Inflammatory macrophage treated with lipopolysaccharide for 1 hour (primary cell): Measurements from ENCODE around the gene PSG2.
"Not testable (repeated sequence)": the region's sequence is repeated elsewhere in the genome, so short reads cannot be mapped to it uniquely, and the experiment has no call there.

ENCODE experiments used
- DNase-seq, 2 donors: peaks; one replicate each; pipeline ENCODE4 v3.0.0-alpha.2; 2020 to 2022

Gene PSG2

DNA sequence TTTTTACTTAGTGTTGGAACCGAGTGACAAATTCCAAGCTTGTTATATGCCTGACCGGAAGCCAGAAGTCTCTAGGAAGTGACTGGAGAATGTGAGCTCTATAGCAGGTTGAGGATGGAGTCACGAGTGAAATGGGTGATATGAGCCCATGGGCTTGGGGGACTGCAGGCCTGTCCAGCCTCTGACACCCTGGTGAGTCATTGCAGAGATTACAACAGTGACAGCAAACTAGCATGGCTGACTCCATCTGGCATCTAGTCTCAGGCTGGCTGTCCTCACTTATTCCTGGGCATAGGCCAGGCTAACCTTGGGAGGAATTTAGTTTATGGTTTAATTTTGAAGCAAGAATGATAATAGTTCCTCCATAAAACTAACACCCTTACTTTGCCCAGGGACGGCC lies 4.6 kb downstream of the PSG2 start:
- not testable (repeated sequence) for DNase-seq

DNA sequence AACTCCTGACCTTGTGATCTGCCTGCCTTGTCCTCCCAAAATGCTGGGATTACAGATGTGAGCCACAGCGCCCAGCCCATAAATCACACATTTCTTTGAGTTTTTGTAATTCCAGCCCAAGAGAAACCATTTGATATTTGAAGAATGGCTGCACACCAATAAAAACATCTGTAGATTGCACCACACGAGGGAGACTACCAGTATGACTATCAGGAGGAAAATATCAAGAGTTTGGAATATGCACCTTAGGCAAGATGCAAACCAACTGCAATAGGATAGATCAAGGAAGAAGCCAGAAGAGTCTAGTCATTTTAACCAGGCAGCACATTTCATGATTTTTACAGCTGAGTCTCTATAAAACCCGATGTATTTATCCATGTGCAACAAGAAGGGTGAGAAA lies 20.1 kb downstream of the PSG2 start:
- DNase-seq: not testable (repeated sequence)

DNA sequence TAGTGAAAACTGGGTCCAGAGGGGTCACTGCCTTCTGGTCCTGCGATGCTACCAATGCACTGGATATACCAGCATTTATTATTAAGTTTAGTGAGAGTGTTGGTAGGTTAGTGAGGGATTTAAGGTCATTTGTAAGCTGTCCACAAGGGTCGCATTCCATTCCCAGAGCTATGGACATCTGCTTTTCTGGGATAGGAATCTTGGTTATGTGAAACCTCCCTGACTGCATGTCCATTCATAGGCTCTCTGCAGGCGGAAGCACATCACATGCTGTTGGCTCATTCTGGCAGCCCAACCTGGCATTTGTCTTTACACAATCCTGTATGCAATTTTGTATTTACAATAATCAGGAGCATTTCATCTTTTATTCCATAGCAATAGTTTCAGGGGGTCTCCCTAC lies 21.2 kb downstream of the PSG2 start:
- not testable (repeated sequence) for DNase-seq

DNA sequence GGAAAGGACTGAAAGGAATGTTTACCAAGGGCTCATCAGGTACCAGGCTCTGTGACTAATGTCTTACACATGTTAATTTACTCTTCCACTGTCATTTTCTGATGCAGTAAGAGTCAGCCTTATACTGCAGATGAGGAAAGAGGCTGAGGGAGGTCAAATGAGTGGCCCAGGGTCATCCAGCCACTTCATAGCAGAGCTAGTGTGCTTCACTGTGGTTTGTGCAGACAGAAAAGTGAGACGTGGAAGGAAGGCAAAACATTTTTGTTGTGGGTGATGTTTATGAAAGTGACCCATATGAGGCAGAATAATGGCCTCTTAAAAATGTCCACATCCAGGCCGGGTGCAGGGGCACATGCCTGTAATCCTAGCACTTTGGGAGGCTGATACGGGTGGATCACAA lies 22.2 kb downstream of the PSG2 start:
- DNase-seq: not testable (repeated sequence)

DNA sequence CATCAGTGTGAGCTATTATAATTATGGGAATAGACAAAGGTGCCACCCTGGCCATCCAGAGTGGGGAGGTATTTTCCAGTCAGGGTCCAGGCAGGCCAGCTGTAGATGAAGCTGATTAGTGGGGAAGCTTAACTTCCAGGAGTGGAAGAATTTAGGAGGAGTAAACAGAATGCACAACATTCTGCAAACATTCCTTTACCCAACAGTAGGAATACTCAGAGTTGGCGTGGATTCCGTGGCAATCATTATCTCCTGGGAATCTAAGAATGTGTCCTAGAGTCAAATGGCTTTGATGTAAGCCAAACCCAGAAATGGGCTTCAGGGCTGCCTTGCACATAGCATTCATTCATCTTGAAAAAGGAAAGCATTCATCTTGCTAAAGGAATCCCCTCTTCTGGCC lies 23.0 kb downstream of the PSG2 start:
- not testable (repeated sequence) for DNase-seq

DNA sequence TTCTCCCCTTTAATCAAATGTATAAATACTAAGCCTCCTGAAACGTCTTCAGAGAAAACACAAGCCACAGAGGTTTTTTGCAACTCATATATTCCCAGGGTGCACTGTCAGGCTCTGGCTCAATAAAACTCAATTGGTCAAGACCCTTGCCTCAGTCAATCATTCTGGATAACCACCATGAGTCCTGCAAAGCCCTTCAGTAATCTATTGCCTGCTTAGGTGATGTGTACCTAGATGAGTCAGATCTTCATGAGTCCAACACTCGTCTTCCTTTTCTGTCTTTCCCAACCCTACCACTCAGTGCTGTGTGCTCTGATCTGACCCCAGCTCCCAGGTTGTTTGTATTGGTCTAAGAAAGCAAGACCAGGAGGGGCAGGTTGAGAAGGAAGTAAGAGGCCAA lies 24.1 kb downstream of the PSG2 start:
- DNase-seq: not testable (repeated sequence)

DNA sequence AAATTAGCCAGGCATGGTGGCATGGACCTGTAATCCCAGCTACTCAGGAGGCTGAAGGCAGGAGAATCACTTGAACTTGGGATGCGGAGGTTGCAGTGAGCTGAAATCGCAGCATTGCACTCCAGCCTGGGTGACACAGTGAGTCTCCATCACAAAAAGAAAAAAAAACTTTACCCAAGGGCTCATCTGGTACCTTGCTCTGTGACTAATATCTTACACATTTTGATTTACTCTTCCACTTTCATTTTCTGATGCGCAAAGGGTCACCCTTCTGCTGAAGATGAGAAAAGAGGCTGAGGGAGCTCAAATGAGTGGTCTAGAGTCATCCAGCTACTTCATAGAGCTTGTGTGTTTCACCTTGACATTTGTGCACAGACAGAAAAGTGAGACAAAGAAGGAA lies 34.5 kb downstream of the PSG2 start:
- DNase-seq: not testable (repeated sequence)

DNA sequence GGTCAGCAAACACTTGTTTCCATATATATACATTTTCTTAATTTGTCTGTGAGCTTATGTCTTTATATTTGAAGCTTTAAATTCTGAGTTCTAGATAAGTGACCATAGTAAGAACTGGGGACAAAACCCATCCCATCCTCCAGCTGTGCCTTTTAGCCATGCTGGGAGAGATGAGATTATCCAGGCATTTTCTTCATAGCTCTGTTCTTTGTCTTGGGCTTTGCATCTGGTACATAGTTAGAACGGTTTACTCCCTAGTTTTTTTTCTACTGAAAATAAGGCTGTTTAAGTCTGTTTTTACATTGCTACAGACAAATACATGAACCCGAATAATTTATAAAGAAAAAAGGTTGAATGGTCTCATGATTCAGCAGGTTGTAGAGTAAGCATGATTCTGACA lies 35.9 kb downstream of the PSG2 start:
- DNase-seq: not testable (repeated sequence)

DNA sequence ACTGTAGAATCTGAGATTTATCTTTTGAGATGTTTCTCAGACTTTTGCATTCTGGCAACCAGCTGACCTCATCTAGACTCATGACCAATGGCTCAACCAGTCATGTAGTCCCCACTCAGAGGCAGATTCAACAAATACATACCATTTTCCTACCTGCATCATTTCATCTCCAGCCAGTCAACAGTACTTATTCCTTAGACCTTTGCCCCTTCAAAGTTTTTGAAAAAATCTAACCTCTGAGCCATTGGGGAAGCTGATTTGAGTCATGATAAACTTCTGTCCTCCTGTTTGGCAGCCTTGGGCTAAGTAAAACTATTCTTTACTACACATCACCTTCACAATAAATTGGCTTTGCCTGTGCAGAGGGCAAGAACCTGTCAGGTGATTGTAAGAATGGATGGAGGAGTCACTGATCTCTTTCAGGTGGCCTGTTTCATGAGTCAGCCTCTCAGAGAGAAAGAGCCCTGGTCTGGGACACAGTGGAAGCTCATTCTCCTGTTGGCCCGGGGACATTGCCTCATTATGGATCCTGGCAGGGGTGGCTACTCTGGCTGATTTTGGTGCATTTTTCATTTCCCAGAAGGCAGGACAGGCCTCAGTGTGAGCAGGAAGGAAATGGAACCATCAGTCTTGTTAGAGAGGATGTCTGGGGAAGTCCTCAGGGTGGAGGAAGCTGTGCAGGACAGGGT lies 38.9 kb downstream of the PSG2 start:
- not testable (repeated sequence) for DNase-seq

DNA sequence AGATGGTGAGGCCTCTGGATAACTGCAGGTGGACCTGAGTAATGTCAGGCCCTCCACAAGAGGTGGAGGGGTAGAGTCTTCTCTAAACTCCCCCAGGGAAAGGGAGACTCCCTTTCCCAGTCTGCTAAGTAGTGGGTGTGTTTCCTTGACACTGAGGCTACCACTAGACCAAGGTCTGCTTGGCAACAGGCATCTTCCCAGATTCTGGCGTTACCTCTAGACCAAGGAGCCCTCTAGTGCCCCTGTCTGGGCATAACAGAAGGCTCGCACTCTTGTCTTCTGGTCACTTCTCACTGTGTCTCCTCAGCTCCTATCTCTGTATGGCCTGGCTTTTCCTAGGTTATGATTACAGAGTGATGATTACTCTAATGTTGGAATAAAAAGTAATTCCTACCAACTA lies 50.9 kb downstream of the PSG2 start:
- not testable (repeated sequence) for DNase-seq

DNA sequence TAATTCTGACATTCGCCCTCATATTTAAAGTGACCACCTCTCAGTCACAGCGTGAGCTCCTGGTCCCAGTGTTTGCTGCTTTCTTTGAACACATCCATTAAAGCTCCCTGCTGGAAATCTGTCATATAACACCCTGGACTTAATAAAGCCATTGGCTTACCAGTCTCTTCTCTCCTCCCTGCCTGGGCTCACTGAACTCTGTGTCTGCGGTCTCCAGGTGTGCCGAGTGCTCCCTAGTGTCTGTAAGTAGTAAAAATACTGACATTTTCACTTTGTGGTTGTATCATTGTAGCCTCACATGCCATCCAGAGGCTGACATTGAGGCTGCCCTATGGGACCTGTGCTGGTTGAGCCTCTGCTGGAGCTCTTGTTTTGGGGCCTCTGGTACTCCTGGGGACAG lies 53.6 kb downstream of the PSG2 start:
- DNase-seq: no peak

DNA sequence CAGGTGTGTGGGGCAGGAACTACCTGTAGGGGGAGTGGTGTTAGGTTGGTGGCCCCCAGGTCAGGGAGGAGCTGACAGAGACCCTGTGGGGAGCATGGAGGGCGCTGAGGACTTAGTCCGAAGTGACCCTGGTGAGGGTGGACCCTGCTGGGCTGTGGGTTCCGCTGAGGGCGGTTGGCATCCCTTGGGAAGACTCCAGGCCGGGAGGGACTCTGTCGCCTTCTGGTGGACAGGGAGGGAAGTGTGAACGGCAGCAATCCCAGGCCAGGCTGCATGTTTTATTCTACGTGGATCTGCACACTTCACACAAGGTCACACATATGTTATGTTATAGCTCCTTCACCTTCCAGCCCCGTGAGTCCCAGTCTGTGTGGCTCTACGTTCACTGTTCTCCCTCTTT lies 54.5 kb downstream of the PSG2 start:
- DNase-seq: not testable (repeated sequence)

DNA sequence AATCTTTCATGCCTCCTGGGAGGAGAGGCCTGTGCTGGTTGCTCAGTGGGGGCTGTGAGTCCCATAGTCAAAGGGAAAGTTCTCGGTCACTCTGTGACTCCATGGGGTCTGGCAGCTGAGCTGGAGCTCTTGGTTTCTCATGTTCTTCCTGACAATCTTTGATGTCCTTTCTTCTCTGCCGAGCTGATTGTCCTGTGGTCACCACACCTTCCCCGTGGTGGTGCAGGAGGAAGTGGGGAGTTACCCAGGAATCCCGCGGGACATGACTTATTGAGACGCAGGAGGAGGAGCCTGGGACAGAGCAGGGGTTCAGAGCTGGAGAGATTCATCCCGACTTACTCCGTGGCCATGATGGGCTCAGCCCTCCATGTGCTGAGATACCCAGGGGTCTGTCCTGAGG lies 55.4 kb downstream of the PSG2 start:
- not testable (repeated sequence) for DNase-seq

DNA sequence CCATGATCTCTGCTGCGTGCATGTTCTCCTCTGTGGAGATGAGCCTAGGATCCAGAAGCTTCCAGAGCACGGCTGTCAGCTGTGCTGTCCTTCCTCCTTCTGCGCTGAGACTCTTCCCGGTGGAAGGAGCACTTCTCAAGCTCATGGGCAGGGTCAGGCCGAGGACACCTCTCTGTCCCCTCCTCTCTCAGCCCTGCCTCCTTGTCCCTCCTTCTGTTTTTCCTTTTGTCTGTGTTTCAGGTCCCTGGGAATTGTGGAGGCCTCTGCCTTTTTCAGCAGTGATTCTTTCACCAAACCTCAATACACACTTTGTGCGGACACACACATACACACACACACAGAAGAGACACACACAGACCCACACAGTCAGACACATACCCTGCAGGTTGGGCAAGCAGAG lies 56.1 kb downstream of the PSG2 start, which contains the start of gene PSG11:
PSG11 (minus strand) TSS at position 101 of the 400 bp plus-strand sequence; CDS start at position 4, 97 bp downstream.
- DNase-seq: not testable (repeated sequence)

DNA sequence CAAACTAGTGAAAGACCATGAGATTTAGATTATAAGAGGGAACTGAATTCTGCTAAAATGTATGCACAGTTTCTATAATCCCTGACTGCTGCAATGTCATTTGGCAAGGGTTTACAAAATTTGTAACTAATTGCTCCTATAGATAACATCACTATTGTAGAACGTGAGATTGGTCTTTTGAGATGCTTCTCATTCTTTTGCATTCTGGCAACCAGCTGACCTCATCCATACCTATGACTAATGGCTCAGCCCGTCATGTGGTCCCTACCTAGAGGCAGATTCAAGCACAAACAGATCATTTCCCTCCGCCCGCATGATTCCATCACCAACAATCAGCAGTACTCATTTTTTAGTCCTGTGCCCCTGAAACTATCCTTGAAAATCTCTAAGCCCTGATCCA lies 60.4 kb downstream of the PSG2 start:
- DNase-seq: not testable (repeated sequence)

DNA sequence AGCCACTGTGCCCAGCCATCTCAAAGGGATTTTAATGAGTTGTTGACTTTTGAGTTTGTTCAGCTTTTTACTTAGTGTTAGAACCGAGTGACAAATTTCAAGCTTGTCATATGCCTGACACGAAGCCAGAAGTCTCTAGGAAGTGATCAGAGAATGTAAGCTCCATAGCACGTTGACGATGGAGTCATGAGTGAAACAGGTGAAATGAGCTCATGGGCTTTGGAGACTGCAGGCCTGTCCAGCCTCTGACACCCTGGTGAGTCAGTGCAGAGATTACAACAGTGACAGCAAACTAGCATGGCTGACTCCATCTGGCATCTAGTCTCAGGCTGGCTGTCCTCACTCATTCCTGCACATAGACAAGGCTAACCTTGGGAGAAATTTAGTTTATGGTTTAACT lies 60.9 kb downstream of the PSG2 start:
- not testable (repeated sequence) for DNase-seq

DNA sequence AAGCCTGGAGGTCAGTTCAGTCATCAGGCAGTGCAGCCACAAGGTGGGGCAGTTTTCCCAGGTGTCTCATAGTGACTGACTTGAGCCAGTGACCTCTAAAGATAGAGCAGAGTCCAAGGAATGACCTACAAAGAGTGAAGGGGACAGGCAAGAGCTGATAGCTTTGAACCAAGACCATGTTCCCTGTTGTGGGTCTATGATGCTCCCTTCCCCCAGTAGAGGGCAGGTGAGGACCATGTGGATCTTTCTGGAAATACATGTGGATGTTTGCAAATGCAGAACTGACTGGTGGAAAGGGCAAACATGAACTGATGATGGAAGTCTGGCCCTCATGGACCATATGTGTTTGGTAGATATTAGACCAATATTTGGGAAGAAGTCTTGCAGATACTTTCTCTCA lies 62.9 kb downstream of the PSG2 start:
- not testable (repeated sequence) for DNase-seq
